ENCODE measurements around the gene RPS6KA5.

The RPS6KA5 gene

DNA sequence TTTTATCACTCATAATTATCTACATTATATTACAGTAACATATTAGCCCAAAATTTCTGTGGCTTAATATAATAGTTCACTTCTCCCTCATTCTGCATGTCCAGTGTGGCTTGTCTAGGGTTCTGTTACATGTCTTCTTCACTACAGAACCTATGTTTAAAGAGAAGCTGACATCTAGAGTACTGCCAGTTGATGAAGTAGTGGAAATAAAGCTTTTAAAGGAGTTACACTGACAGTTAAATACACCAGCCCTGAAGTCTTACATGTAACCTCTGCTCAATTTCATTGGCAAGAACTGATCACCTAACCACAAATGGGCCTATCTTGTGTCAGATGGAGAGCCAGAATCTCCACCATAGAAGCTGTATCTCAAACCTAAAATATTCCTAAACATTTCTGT lies 32.9 kb downstream of the RPS6KA5 start:
- no peak for DNase-seq

DNA sequence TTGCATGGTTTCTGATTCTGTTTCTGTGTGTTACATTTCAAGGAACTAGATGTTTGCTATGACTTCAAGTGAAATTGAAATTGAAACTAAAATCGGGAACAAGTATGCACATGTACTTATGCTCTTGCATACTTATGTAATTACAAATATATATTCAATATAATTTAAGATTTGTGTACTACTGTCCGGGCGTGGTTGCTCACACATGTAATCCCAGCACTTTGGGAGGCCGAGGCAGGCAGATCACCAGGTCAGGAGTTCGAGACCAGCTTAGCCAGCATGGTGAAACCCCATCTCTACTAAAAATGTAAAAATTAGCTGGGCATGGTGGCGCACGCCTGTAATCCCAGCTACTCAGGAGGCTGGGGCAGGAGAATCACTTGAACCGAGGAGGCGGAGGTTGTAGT lies 37.8 kb downstream of the RPS6KA5 start:
- DNase-seq, result peak; percentile 10 to 81 (median 52)

DNA sequence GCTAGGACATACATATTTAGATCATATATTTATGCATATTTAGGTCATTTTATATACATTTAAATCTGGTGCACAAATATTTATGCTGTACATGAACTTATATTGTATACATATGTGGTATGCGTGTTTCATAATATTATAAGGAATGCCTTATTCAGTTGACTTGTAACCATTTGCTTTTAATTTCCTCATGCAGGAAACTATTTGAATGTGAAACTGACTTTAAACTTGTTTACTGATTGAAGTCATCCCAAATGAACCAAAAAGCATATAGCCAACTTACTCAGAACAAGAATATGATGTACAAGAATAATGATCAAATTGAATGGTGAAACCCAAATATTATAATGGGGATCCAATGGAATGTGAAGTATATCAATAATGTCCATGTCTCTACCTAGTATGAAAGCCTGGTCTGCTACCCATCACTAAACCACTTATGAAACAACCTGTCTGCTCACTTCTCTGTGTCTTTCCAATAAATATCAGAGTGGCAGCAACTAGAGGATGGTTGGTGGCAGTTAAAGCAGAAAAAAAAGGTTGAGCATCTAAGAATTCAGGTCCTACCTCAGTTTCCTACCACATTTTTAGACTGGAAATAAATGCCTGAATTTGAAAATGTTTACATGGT lies 38.3 kb downstream of the RPS6KA5 start:
- DNase-seq, result no peak

DNA sequence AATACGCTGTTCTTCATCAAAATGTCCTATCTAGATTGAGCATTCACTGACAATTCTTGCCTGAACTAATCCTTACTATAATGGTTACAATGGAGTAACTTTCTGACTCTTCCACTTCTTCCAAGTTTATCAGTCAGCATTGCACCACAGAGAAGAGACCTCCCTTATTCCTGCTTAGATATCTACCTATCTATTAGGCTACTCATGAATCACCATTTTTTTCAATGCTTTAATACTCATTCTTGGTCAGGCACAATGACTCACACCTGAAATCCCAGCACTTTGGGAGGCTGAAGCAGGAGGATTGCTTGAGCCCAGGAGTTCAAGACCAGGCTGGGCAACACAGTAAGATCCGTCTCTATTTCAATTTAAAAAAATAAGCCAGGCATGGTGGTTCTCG lies 39.3 kb downstream of the RPS6KA5 start:
- no peak for DNase-seq

- no peak for DNase-seq
These were observed 40.8 kb downstream of the RPS6KA5 start for GRCh38 chr14:91019673-91020072.

- DNase-seq, result no peak
These were observed 42.0 kb downstream of the RPS6KA5 start for GRCh38 chr14:91018481-91018880.

DNA sequence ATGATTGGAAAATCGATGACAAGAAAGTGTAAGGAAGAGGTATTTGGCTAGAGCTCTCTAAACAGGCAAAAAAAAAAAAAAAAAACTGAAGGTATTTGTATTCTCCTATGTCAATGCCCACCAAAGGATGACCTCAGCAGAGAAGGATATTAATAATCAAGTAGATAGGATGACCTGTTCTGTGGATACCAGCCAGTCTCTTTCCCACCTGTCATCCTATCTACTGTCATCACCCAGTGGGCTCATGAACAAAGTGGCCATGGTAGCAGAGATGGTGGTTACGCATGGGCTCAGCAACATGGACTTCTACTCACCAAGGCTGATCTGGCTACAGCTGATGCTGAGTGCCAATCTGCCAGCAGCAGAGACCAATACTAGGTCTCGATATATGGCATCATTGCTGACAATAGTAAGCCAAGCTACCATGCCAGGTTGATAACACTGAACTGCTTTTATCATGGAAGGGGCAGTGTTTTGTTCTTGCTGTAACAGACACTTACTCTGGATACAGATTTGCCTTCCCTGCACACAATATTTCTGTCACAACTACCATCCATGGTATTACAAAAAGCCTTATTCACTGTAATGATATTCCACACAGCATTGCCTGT lies 43.5 kb downstream of the RPS6KA5 start:
- DNase-seq, result no peak

- DNase-seq, result no peak
These were observed 45.0 kb downstream of the RPS6KA5 start for GRCh38 chr14:91015435-91015834.

GRCh38 chr14:91012045-91012444 lies 48.4 kb downstream of the RPS6KA5 start:
- peak in 1 of 4 experiments; percentile 29 for DNase-seq

DNA sequence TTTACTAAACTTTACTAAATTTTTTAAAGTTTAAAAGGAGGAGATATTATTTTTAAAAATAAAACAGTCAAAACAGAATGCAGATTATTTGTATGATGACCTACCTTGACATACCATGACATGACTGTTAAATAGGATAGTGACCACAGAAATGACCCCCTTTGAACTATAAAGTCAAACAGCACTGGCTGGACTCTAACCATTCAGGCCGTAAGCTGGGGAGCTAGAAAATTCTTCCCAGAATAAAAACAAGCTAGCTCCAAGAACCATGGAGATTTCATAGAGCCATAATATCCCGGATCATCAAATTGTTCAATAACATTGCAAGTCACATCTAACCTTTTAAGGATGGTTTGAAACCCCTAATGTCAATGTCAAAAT lies 50.3 kb downstream of the RPS6KA5 start:
- no peak for DNase-seq

DNA sequence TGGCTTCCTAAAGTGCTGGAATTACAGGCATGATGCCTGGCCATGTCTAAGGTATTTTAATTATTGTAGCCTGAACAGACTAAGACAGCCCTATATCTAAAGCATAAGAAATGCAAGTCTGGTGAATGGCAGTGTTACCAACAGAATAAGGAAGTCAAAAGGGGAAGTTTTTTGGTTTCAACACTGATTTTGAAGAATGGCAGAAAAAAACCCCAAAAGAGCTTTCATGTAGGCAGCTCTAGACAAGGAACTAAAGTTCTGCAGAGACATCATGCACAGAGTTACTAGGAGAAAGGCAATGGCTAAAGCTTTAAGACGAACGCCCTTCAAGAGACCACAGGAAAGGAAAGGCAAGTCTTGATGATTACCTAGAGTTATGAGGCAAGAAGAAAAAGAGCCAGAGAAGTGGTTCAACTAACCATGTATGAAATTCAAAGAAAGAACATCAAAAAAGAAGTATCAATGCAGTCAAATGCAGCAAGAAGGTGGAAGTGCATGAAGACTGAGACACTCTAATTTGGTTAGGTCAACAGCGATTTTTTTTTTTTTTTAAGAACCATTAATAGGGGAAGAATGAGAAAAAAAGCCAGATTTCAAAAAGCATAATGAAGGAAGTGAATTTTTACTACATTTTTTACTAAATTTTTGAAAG lies 50.8 kb downstream of the RPS6KA5 start:
- DNase-seq, result peak; percentile 73 to 96 (median 87)

- DNase-seq, result peak; percentile 59 to 76 (median 64)
These were observed 51.6 kb downstream of the RPS6KA5 start for GRCh38 chr14:91008759-91009409.

- no peak for DNase-seq
These were observed 54.7 kb downstream of the RPS6KA5 start for GRCh38 chr14:91005716-91006115.

DNA sequence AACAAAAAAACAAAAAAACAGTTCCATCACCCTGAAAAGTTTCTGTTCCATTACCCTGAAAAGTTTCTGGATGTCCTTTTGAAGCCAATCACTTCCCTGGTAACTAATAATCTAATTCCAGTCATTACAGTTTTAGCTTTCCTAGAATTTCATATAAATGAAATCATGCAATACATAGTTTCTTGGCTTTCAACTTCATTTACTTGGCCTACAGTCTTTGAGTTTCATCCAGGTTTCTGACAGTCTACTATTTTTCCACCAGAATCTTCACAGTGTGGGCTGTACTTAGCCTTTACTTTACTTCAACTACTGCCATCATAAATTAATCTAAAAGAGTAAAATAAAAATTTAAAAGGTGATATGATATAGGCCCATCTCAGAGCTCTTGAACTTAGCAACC lies 55.5 kb downstream of the RPS6KA5 start:
- DNase-seq, result no peak

DNA sequence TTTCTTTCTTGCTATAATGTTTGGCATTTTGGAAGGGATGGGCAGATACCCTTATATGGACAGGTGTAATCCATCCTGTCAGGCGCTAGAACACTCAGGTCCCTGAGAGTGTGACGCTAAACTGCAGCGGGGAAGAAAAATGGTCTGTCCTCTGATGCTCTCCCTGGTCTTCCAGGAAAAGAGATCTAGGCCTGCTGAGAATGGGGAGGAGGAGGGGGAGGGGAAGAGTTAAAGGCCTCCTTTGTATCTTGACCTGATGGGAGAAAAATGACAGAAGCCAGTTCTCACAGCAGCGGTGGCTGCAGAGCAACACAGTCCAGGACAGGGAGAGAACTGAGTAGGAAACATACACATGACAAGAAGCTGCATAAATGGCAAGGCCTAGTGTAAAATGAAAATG lies 61.1 kb downstream of the RPS6KA5 start:
- no peak for DNase-seq

GRCh38 chr14:90996967-90997366 lies 63.5 kb downstream of the RPS6KA5 start:
- no peak for DNase-seq

DNA sequence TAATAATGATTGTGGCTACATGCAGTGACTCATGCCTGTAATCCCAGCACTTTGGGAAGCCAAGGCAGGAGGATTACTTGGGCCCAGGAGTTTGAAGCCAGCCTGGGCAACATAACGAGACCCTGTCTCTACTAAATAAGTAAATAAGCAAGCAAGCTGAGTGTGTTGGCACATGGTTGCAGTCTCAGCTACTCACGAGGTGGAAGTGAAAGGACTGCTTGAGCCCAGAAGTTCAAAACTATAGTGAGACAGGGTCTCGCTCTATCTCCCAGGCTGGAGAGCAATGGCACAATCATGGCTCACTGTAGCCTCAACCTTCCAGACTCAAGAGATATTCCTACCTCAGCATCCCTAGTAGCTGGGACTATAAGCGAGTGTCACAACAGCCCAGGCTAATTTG lies 64.7 kb downstream of the RPS6KA5 start:
- no peak for DNase-seq

GRCh38 chr14:90993792-90994191 lies 66.6 kb downstream of the RPS6KA5 start:
- no peak for DNase-seq

DNA sequence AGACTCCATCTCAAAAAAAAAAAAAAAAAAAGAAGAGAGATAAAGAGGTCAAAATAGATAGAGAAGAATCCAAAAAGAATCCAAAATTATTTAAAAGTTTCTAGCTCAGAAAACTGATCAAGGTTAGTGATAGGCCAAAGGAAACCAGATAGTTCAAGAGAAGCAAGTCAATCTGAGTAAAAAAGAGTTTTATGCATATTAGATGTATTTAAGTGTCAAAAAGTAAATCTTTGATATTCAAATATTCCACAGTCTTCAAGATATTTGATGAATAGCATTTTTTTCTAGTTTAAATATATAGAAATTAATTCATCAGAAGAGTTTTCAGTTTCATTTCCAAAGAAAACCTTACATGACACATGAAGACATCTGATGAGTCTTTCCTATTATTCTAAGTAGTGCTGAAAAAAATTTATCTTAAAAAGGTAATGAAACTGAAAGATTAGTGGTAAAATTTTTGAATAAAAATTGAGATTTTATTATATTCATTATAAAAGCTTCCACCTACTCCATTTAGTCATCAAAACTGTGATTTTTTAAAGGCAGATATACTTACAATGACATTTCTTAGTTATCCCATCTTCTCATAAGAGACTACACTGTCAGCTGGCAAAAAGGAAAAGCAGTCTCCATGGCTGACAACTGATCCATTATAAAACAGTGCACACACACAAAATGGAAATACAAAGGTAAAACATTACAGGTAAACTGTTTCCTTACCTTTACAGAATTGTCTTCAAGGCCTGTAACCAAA lies 68.6 kb downstream of the RPS6KA5 start:
- DNase-seq, result no peak

- DNase-seq, result no peak
These were observed 70.3 kb downstream of the RPS6KA5 start for GRCh38 chr14:90990141-90990540.

DNA sequence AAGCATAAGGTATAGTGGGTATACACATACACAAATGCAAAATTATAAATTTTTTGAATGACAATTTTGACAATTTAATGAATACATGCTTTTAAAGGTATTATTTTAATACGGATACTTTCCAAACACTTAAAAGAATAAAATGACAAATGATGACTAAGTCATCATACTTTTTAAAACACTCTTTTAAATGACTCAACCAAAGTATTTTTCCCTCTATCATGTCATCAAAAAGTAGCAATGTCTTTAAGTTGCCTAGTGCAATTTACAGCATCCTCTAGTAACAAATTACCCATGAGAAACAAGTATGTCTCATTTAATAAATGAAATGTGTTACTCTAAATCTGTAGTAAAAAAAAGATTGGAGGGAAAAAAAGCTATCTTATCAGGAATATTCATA lies 73.3 kb downstream of the RPS6KA5 start:
- no peak for DNase-seq

DNA sequence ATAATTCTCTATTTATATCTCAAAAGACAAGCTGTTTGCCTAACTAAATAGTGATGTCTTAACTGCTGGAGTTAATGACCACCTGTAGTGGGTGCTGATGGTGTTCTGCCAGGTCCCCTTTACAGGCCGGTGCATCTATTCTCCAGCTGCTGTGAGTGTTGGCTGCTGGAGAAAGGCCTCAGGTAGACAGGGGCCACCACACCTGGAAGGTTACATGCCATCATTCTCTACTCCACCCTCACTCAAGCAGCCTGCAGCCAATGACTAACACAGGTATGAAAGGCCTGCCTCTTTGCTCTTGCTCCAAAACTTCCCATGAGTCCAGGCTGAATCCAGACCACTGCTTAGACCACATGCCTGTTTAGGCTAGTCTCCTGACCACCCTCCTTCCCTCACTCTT lies 73.9 kb downstream of the RPS6KA5 start:
- DNase-seq, result no peak
